GM12878 (cell line): Measurements from ENCODE around the gene HS3ST5. TPM values are rescaled to one million over a fixed set of nuclear protein-coding genes. Genes with fewer than 3 reads are reported as not detected.

ENCODE experiments used
- ATAC-seq: fragments of 200-7000 bp; cut with Tn5 transposase; 3 replicates; pipeline ENCODE4 v1.9.1; 2020; ENCODE audit warnings: mild to moderate bottlenecking, moderate library complexity
- BruUV-seq: library from RNA; stranded (reverse); fragments of 400-500 nt; replicated peaks from 2 replicates; lab custom pipeline; 2021; lab: Mats Ljungman, UMichigan
- CTCF ChIA-PET: fragments of 300-600 bp; sonication (Branson Sonifier 250); formaldehyde crosslinking; extraction: SDS; loops from one replicate; lab custom pipeline; 2021; ENCODE audit warnings: inconsistent platforms; lab: Yijun Ruan, JAX
- POLR2A ChIA-PET: fragments of 350-600 bp; formaldehyde crosslinking; extraction: SDS; loops from one replicate; lab custom pipeline; 2021; ENCODE audit warnings: inconsistent platforms; lab: Charles Lee
- RAD21 ChIA-PET: fragments of 300-600 bp; sonication (Branson Sonifier 250); formaldehyde crosslinking; loops from one replicate; lab custom pipeline; 2023; ENCODE audit warnings: antibody characterized with exemption; ENCODE audit not compliant: unreplicated experiment; lab: Charles Lee
- SMC1A ChIA-PET: fragments of 300-600 bp; sonication (Branson Sonifier 250); formaldehyde crosslinking; loops from one replicate; lab custom pipeline; 2023; ENCODE audit not compliant: unreplicated experiment, uncharacterized antibody; lab: Charles Lee
- DNase-seq: peaks from one replicate; pipeline ENCODE4 v3.0.0-alpha.2; 2011; ENCODE audit warnings: low read depth, low spot score
- FAIRE-seq: peaks from 3 replicates; lab custom pipeline; 2011; peaks lifted over from hg19 to GRCh38; lab: Jason Lieb, UNC
- H2AFZ ChIP-seq: 2 replicates; pipeline ENCODE4 v1.6.0; 2011; ENCODE audit warnings: low read depth, low read length, control low read depth; ENCODE audit not compliant: control insufficient read depth
- H3K27ac ChIP-seq: 2 replicates; pipeline ENCODE4 v1.5.1; 2011; ENCODE audit warnings: control low read depth; ENCODE audit not compliant: control insufficient read depth, insufficient read depth
- H3K27me3 ChIP-seq, 2 experiments: replicated peaks in 1 of 2; 2 replicates each; pipeline versions ENCODE4 v1.6.0 to v1.6.1; 2011; ENCODE audit warnings: low read length in 1 of 2; ENCODE audit not compliant: control insufficient read depth in 2 of 2, insufficient read depth in 2 of 2
- H3K36me3 ChIP-seq, 2 experiments: 2 replicates each; pipeline ENCODE4 v1.5.1; 2011; ENCODE audit warnings: low read length in 1 of 2; ENCODE audit not compliant: control insufficient read depth in 2 of 2, insufficient read depth in 2 of 2
- H3K4me1 ChIP-seq: 2 replicates; pipeline ENCODE4 v1.6.1; 2011; ENCODE audit warnings: mild to moderate bottlenecking, low read length, moderate library complexity, mixed read lengths; ENCODE audit not compliant: control insufficient read depth, insufficient read depth
- H3K4me2 ChIP-seq: 2 replicates; pipeline ENCODE4 v1.6.0; 2011; ENCODE audit warnings: control low read depth; ENCODE audit not compliant: control insufficient read depth, insufficient read depth
- H3K4me3 ChIP-seq: fragments of 200-600 bp; sonication (generic); 2 replicates; pipeline ENCODE4 v1.5.1; 2016
- H3K79me2 ChIP-seq: 2 replicates; pipeline ENCODE4 v1.6.0; 2011; ENCODE audit warnings: low read length; ENCODE audit not compliant: control insufficient read depth, insufficient read depth
- H3K9ac ChIP-seq: 2 replicates; pipeline ENCODE4 v1.8.0; 2011; ENCODE audit warnings: low read length, control low read depth, mixed read lengths; ENCODE audit not compliant: control insufficient read depth, insufficient read depth
- H3K9me3 ChIP-seq: replicated peaks from 3 replicates; pipeline ENCODE4 v1.5.1; 2011; ENCODE audit warnings: mild to moderate bottlenecking, low read length; ENCODE audit not compliant: control insufficient read depth, insufficient read depth
- H4K20me1 ChIP-seq: 2 replicates; pipeline ENCODE4 v1.6.0; 2011; ENCODE audit not compliant: control insufficient read depth, insufficient read depth
- ATF3 ChIP-seq: IDR thresholded peaks from 2 replicates; pipeline ENCODE4 v1.6.1; 2011; ENCODE audit warnings: low read depth, mild to moderate bottlenecking, low read length, moderate library complexity, borderline replicate concordance; ENCODE audit errors: extremely low read depth
- BCLAF1 ChIP-seq: fragments of 450-650 bp; IDR thresholded peaks from 2 replicates; pipeline ENCODE4 v1.6.1; 2017; ENCODE audit warnings: antibody characterized with exemption, mild to moderate bottlenecking, moderate library complexity
- BMI1 ChIP-seq: fragments of 450-650 bp; IDR thresholded peaks from 2 replicates; pipeline ENCODE4 v1.6.1; 2016; ENCODE audit warnings: mild to moderate bottlenecking, moderate library complexity, borderline replicate concordance
- EGR1 ChIP-seq, 2 experiments: IDR thresholded peaks; 1 replicate in 1 of 2; 2 replicates in 1 of 2; pipeline ENCODE4 v1.6.1; 2011 to 2012; ENCODE audit warnings: low read depth in 2 of 2, low read length in 2 of 2, borderline replicate concordance in 1 of 2, mild to moderate bottlenecking in 1 of 2, moderate library complexity in 1 of 2
- ESRRA ChIP-seq: IDR thresholded peaks from 2 replicates; pipeline ENCODE4 v1.6.1; 2012; ENCODE audit warnings: mild to moderate bottlenecking, low read length, improper control_type of control experiment
- POLR2AphosphoS5 ChIP-seq: IDR thresholded peaks from 2 replicates; pipeline ENCODE4 v1.6.1; 2011; ENCODE audit warnings: mild to moderate bottlenecking, low read length, inconsistent platforms
- RB1 ChIP-seq: fragments of 450-650 bp; formaldehyde crosslinking; IDR thresholded peaks from 2 replicates; pipeline ENCODE4 v1.6.1; 2017; ENCODE audit warnings: mild to moderate bottlenecking, borderline replicate concordance
- RBBP5 ChIP-seq: fragments of 200-600 bp; sonication (generic); conservative IDR thresholded peaks from 2 replicates; pipeline ENCODE4 v1.6.1; 2016
- SPI1 ChIP-seq: IDR thresholded peaks from 2 replicates; pipeline ENCODE4 v1.6.1; 2011; ENCODE audit warnings: low read depth, mild to moderate bottlenecking, low read length, moderate library complexity, borderline replicate concordance; ENCODE audit not compliant: insufficient read depth
- SUZ12 ChIP-seq: fragments of 200-600 bp; sonication (generic); IDR thresholded peaks from one replicate; pipeline ENCODE4 v1.6.1; 2018; ENCODE audit warnings: antibody characterized with exemption, mild to moderate bottlenecking; ENCODE audit not compliant: unreplicated experiment
- TCF7 ChIP-seq: IDR thresholded peaks from 2 replicates; pipeline ENCODE4 v1.6.1; 2014; ENCODE audit warnings: antibody characterized with exemption, borderline replicate concordance
- WRNIP1 ChIP-seq: IDR thresholded peaks from 2 replicates; pipeline ENCODE4 v1.6.1; 2011; ENCODE audit warnings: low read depth, low read length, improper control_type of control experiment, borderline replicate concordance
- ZBED1 ChIP-seq: IDR thresholded peaks from 2 replicates; pipeline ENCODE4 v1.6.1; 2016; ENCODE audit warnings: borderline replicate concordance
- ZBTB4 ChIP-seq: fragments of 450-650 bp; formaldehyde crosslinking; IDR thresholded peaks from 2 replicates; pipeline ENCODE4 v1.4.0; 2022; ENCODE audit warnings: mild to moderate bottlenecking, moderate library complexity
- ZNF384 ChIP-seq: IDR thresholded peaks from 2 replicates; pipeline ENCODE4 v1.6.1; 2012; ENCODE audit warnings: low read depth, mild to moderate bottlenecking, low read length, improper control_type of control experiment, borderline replicate concordance
- WGBS: methylation state at CpG from one replicate; pipeline ENCODE4 v1.1.6; 2016; ENCODE audit warnings: low lambda C conversion rate; ENCODE audit not compliant: insufficient replicate concordance, insufficient coverage; ENCODE audit errors: missing lambda C conversion rate; 5-methylcytosine and 5-hydroxymethylcytosine counted together
- in situ Hi-C: fragments of 300-500 bp; cut with MboI; formaldehyde crosslinking; loops from 9 replicates; pipeline ENCODE4 v1.14.3; 2018; ENCODE audit warnings: mixed read lengths
- intact Hi-C: fragments of 100-400 bp; cut with micrococcal nuclease; formaldehyde crosslinking; loops from one replicate; pipeline ENCODE4 v1.14.2; 2022; ENCODE audit not compliant: unreplicated experiment
- polyA plus RNA-seq, 11 experiments: library from polyadenylated mRNA; depleted of rRNA in 4 of 11; unstranded in 6 of 11; stranded (reverse) in 5 of 11; fragments of >200 nt; fragmentation: Nextera tagmentation in 4 of 11; fragmentation: Illumina TruSeq in 1 of 11; extraction: Ambion mirVana in 4 of 11; extraction: Trizol in 1 of 11; gene quantifications; 1 replicate in 1 of 11; 2 replicates in 10 of 11; pipeline versions ENCODE4 v1.2.1 to v1.2.3, GENCODE V29; 2011 to 2016; ENCODE audit warnings: inconsistent platforms in 2 of 11, missing spikeins in 2 of 11, low read depth in 1 of 11
- total RNA-seq, 4 experiments: library from RNA; depleted of rRNA in 3 of 4; stranded (reverse); fragments of >200 nt in 3 of 4; fragmentation: Illumina TruSeq in 1 of 4; extraction: Trizol in 1 of 4; gene quantifications; 2 replicates each; pipeline versions ENCODE4 v1.2.1 to v1.2.3, GENCODE V29; 2013 to 2021

The HS3ST5 gene
- total and polyA plus RNA-seq, 10 of the 15 experiments (the other 5 are each of a cell fraction or from before 2014, with no cell fraction given): 0.04 TPM; not detected in 9

GRCh38 chr6:114158411-114158810, 184.4 kb downstream of the HS3ST5 start:
- no TSS peak for BruUV-seq
- WGBS: 4% methylated on average over 1 of the region's 1 CpG
- no peak overlapping the region for H3K9ac ChIP-seq
- H2AFZ ChIP-seq: no peak overlapping the region
- no peaks in the 10 kb centered on the region for H3K9me3 ChIP-seq
- in situ Hi-C loops (no loop called here), intact Hi-C loops (no loop called here)
- no peaks in the 10 kb centered on the region for H3K79me2 ChIP-seq
- no peak for FAIRE-seq
- H3K4me2 ChIP-seq: no peak overlapping the region
- no peaks in the 10 kb centered on the region for H3K36me3 ChIP-seq
- no peak overlapping the region for H3K4me3 ChIP-seq
- no peak for DNase-seq
- ChIA-PET CTCF (no interaction called here), RAD21 (no interaction called here), SMC1A (no interaction called here), POLR2A (no interaction called here)
- ATAC-seq: no peak
- H4K20me1 ChIP-seq: no peaks in the 10 kb centered on the region
- H3K27ac ChIP-seq: no peak overlapping the region
- H3K27me3 ChIP-seq: no peaks in the 10 kb centered on the region
- 0 out of 2 replicates have a peak, but pooled peaks cover under 1% of the 10 kb centered on the region for H3K4me1 ChIP-seq
- TF ChIP-seq ATF3 (no peak), EGR1 (IDR thresholded peaks at IDR 0.05; ENCODE audit: borderline replicate concordance in 1 of 2, low read depth in 2 of 2, low read length in 2 of 2) (no peak), ZBTB4 (CRISPR knock-in tag) (no peak), ZBED1 (no peak), WRNIP1 (no peak), SPI1 (no peak), BMI1 (no peak), ZNF384 (no peak), BCLAF1 (no peak), RB1 (no peak), TCF7 (no peak), ESRRA (no peak), SUZ12 (no peak), RBBP5 (no peak), POLR2AphosphoS5 (no peak)
